ENCODE measurements around the gene TAF11L5. TPM values are rescaled to one million over a fixed set of nuclear protein-coding genes. Genes with fewer than 3 reads are reported as not detected.
"Not testable (repeated sequence)": the region's sequence is repeated elsewhere in the genome, so short reads cannot be mapped to it uniquely, and the experiment has no call there.

Gene TAF11L5
- total RNA-seq = not detected

DNA sequence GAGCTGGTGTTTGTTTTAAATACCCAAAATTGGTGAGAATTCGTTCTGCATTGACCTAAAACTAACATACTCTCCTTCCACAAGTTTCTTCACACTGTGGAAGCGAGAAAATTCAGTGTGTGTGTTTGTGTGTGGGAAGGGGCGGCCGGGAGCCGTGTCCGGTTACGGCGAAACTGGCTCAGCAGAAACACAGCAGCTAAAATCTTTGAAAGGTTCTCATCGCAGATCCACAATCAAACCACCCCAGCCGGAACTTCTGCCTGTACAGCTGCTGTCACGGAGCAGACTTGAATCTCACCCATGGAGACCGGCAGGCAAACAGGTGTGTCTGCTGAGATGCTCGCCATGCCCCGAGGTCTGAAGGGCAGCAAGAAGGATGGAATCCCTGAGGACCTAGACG lies at the start of gene TAF11L5:
TAF11L5 (plus strand) TSS at position 301 of the 400 bp plus-strand sequence.
- H3K27me3 Mint-ChIP-seq; DNase-seq; CTCF ChIA-PET; H3K4me3 Mint-ChIP-seq; H3K9me3 Mint-ChIP-seq; POLR2A ChIA-PET; H3K36me3 Mint-ChIP-seq (ENCODE audit: low read depth); H3K4me1 Mint-ChIP-seq (ENCODE audit: low read depth); H3K27ac Mint-ChIP-seq; intact Hi-C loops (cut with micrococcal nuclease); ATAC-seq: not testable (repeated sequence)

DNA sequence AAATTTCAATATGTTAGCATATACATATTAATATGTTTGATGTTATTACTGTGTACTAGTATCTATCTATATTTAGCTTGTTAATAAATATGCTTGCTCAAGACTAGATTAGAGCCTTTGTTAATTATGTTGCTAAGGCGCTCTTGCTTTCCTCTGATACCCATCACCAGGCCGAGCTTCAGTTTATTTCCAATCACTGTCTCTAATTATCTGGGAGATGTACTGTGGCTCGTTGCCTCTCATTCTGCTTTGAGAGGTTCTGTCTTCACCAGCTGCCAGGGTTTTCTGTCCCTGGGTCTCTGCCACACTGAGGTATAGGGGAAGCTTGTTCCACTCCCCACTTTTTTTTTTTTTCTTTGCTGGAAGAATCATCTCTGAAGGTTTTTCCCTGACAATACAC lies 48.0 kb upstream of the TAF11L5 start:
- no peak overlapping the region for H3K27ac Mint-ChIP-seq
- no peak overlapping the region for H3K4me3 Mint-ChIP-seq
- intact Hi-C loops (cut with micrococcal nuclease) = no loop called here
- no peaks in the 10 kb centered on the region for H3K27me3 Mint-ChIP-seq
- ChIA-PET POLR2A (interaction anchor here (0.6 kb wide), 1 partner anchor 231 kb away, joined by 3 read pairs; no protein-coding TSS in a partner anchor), CTCF (no interaction called here)
- DNase-seq (no peak), ATAC-seq (no peak)
- no peaks in the 10 kb centered on the region for H3K36me3 Mint-ChIP-seq (ENCODE audit: low read depth)
- TF ChIP-seq, protein P1, sequence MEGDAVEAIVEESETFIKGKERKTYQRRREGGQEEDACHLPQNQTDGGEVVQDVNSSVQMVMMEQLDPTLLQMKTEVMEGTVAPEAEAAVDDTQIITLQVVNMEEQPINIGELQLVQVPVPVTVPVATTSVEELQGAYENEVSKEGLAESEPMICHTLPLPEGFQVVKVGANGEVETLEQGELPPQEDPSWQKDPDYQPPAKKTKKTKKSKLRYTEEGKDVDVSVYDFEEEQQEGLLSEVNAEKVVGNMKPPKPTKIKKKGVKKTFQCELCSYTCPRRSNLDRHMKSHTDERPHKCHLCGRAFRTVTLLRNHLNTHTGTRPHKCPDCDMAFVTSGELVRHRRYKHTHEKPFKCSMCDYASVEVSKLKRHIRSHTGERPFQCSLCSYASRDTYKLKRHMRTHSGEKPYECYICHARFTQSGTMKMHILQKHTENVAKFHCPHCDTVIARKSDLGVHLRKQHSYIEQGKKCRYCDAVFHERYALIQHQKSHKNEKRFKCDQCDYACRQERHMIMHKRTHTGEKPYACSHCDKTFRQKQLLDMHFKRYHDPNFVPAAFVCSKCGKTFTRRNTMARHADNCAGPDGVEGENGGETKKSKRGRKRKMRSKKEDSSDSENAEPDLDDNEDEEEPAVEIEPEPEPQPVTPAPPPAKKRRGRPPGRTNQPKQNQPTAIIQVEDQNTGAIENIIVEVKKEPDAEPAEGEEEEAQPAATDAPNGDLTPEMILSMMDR (IDR thresholded peaks at IDR 0.05) = no peak
- H3K4me1 Mint-ChIP-seq (ENCODE audit: low read depth) = no peaks in the 10 kb centered on the region
- H3K9me3 Mint-ChIP-seq = peaks cover 1% of the 10 kb centered on the region

DNA sequence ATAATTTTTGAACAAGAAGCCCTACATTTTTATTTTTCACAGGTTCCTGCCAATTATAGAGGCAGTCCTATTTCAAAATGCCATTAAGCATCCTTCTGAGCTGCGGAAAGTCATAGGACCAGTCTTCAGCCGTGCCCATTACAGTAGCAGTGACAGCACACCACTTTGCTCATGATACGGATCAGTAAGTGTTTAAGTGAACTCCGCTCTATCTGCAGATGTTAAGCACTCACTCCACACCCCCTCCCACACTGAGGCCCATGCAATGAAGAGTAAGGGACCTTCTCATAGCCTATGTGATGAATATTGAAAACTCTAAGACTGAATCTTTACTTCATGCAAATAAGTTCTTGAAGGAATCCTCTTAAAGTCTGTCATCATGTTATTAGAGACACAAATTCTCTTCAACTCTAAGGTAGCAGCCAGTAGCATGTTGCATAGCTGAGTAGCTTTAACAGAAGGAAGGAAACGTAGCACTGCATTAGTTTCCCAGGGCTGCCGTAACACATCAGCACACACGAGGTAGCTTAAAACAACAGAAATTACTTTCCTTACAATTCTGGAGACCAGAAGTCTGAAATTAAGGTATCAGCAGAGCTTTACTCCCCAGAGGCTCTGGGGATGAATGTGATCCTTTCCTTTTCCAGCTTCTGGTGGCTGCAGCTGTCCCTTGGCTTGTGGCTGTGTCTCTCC lies 47.3 kb upstream of the TAF11L5 start:
- Mint-ChIP-seq H3K4me3 (no peak overlapping the region), H3K36me3 (ENCODE audit: low read depth) (no peaks in the 10 kb centered on the region), H3K4me1 (ENCODE audit: low read depth) (no peaks in the 10 kb centered on the region), H3K27me3 (no peaks in the 10 kb centered on the region), H3K27ac (no peak overlapping the region), H3K9me3 (peaks cover 1% of the 10 kb centered on the region)
- no peak for DNase-seq
- POLR2A ChIA-PET = no interaction called here
- CTCF ChIA-PET = no interaction called here
- TF ChIP-seq, protein P1 (IDR thresholded peaks at IDR 0.05) = no peak
- intact Hi-C loops (cut with micrococcal nuclease) = no loop called here
- no peak for ATAC-seq

DNA sequence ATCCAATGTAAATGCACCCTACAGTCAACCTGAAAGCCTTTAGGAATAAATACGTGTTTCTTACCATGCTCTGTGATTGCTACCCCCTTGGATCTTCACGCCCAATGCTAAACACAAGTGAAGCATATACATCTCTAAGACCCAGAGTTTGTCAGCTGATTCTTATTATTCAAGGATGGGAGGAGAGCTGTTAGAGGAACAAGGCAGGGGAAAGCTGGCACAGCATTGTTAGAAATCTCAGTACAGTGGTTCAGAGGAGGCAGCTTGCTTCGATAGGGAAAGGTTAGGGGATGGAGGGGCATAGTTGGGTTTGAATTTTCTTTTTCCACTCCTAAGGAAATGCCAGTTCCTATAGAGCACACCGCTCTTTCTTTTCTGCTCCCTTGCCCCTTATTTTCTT lies 43.7 kb upstream of the TAF11L5 start:
- intact Hi-C loops (cut with micrococcal nuclease) = no loop called here
- Mint-ChIP-seq H3K4me3 (no peak overlapping the region), H3K4me1 (ENCODE audit: low read depth) (no peaks in the 10 kb centered on the region), H3K27ac (no peak overlapping the region), H3K27me3 (no peaks in the 10 kb centered on the region), H3K9me3 (peaks cover 1% of the 10 kb centered on the region), H3K36me3 (ENCODE audit: low read depth) (no peaks in the 10 kb centered on the region)
- CTCF ChIA-PET = no interaction called here
- no peak for DNase-seq
- TF ChIP-seq, protein P1 (IDR thresholded peaks at IDR 0.05) = no peak
- POLR2A ChIA-PET = no interaction called here
- no peak for ATAC-seq

DNA sequence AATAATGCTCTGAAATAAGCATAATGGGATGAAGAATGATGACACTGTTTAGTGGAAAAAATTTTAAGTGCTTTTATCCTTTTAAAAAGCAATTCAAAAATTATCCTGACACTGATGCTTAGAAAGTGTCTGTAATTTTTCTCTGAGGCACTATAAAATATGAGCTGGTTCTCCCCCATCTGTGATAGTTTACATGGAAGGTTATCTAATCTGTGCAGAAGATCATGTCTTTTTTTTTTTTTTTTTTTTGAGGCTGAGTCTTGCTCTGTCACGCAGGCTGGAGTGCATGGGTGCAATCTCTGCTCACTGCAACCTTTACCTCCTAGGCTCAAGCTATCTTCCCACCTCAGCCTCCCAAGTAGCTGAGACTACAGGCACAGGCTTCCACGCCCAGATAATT lies 42.2 kb upstream of the TAF11L5 start:
- no peaks in the 10 kb centered on the region for H3K36me3 Mint-ChIP-seq (ENCODE audit: low read depth)
- ChIA-PET CTCF (no interaction called here), POLR2A (no interaction called here)
- DNase-seq (no peak), ATAC-seq (no peak)
- no peaks in the 10 kb centered on the region for H3K4me1 Mint-ChIP-seq (ENCODE audit: low read depth)
- H3K4me3 Mint-ChIP-seq = no peak overlapping the region
- H3K27me3 Mint-ChIP-seq = no peaks in the 10 kb centered on the region
- intact Hi-C loops (cut with micrococcal nuclease) = no loop called here
- no peak overlapping the region for H3K27ac Mint-ChIP-seq
- TF ChIP-seq, protein P1 (IDR thresholded peaks at IDR 0.05) = no peak
- peaks cover 1% of the 10 kb centered on the region for H3K9me3 Mint-ChIP-seq

DNA sequence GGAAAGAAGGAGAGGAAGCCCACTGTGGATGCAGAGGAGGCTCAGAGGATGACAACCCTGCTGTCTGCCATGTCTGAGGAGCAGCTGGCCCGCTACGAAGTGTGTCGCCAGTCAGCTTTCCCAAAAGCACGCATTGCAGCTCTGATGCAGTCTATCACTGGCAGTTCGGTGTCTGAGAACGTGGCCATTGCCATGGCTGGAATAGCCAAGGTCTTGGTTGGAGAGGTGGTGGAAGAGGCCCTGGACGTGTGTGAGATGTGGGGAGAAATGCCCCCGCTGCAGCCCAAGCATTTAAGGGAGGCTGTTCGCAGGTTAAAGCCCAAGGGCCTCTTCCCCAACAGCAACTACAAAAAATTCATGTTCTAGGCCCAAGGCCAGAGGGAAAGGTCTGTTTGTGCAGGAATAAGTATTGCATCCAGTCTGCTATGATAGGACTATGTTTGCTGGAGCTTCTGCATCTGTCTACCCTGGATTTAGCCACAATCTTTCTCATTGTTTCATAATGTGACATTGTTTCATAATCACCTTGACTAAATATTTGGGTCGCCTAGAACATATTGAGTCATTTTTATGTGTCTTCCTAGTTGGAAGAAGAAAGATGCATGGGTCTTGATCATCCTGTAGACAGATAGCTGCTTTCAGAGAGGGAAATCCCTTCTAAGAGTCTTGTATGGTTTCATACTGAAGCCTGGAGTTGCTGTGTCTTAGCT lies 38.4 kb upstream of the TAF11L5 start:
- intact Hi-C loops (cut with micrococcal nuclease); H3K27me3 Mint-ChIP-seq; H3K36me3 Mint-ChIP-seq (ENCODE audit: low read depth); H3K9me3 Mint-ChIP-seq; H3K4me1 Mint-ChIP-seq (ENCODE audit: low read depth); H3K4me3 Mint-ChIP-seq; CTCF ChIA-PET; POLR2A ChIA-PET; H3K27ac Mint-ChIP-seq; DNase-seq; ATAC-seq: not testable (repeated sequence)

All from activated CD8-positive, alpha-beta T cell treated with anti-CD3 and anti-CD28 coated beads for 36 hours (primary cell).